Measurements from ENCODE around the gene ENO2. TPM values are rescaled to one million over a fixed set of nuclear protein-coding genes. Genes with fewer than 3 reads are reported as not detected.

Gene ENO2
- total RNA-seq, 1 donor from 2014 or later = 32.2 TPM

DNA sequence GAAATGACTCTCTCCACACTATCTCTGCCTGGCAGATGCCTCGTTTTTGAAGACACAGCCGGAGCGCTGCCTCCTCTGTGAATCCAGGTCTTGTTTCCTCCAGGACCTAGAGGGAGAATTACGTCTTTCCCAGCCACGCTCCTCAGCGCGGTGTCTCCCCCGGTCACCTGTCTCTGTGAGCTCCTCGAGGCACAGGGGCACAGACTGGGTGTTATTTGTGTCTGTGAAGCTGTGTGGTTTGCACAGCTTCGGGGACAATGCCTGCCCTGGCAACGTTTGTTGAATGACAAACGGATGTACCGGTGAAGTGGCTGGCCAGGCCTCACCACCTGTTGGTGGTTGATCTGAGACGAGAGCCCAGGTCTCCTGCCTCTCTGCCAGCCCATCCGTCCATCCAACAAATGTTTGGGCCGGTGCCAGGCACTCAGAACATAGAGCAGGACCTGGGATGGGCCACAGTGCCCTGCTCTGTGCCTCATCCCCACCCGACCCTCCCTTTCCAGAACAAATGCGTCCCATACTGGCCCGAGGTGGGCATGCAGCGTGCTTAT is 42.8 kb downstream of the ENO2 start:
- TF ChIP-seq, protein P1, sequence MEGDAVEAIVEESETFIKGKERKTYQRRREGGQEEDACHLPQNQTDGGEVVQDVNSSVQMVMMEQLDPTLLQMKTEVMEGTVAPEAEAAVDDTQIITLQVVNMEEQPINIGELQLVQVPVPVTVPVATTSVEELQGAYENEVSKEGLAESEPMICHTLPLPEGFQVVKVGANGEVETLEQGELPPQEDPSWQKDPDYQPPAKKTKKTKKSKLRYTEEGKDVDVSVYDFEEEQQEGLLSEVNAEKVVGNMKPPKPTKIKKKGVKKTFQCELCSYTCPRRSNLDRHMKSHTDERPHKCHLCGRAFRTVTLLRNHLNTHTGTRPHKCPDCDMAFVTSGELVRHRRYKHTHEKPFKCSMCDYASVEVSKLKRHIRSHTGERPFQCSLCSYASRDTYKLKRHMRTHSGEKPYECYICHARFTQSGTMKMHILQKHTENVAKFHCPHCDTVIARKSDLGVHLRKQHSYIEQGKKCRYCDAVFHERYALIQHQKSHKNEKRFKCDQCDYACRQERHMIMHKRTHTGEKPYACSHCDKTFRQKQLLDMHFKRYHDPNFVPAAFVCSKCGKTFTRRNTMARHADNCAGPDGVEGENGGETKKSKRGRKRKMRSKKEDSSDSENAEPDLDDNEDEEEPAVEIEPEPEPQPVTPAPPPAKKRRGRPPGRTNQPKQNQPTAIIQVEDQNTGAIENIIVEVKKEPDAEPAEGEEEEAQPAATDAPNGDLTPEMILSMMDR (conservative IDR thresholded peaks at IDR 0.05) = no peak
- no peak for DNase-seq (ENCODE audit: extremely low spot score, unreplicated experiment)
- Mint-ChIP-seq H3K4me3 (no peak overlapping the region), H3K27ac (no peak overlapping the region), H3K4me1 (ENCODE audit: unreplicated experiment) (peaks cover 13% of the 10 kb centered on the region), H3K9me3 (no peaks in the 10 kb centered on the region), H3K36me3 (no peaks in the 10 kb centered on the region), H3K27me3 (no peaks in the 10 kb centered on the region)

DNA sequence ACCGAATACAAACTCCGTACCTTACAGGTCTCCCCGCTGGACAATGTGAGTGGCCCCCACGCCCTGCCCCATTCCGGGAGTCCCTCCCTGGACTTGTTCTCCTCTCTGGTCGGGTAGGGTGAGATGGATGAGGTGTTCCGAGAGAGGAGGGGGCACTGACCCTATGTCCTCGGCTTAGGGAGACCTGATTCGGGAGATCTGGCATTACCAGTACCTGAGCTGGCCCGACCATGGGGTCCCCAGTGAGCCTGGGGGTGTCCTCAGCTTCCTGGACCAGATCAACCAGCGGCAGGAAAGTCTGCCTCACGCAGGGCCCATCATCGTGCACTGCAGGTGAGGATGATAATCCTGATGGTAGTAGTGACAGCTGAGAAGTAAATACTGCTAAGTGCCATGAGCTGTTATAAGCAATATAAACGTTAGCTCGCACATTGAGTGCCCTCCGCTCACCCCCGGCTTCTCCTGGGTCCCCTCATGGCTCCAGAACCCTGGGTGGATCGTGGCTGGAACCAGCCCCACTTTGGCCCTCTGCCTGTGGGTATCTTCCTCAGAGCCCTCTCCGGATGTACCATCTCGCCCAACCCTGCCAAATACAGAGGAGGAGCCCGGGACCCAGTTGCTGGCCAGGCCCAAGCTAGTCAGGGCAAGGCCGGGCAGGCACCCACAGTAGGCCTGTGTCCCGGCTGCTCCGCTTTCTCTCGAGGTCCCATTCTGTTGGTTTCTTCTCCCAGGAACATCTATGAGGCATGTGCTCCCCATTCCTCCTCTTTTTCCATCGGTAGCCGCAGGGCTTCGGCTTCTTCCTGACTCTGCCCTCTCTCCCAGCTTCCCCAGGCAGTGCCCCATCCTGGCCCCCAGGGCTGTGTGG is 43.6 kb downstream of the ENO2 start:
- DNase-seq (ENCODE audit: extremely low spot score, unreplicated experiment) = no peak
- Mint-ChIP-seq H3K4me1 (ENCODE audit: unreplicated experiment) (peaks cover 14% of the 10 kb centered on the region), H3K36me3 (no peaks in the 10 kb centered on the region), H3K9me3 (no peaks in the 10 kb centered on the region), H3K27me3 (no peaks in the 10 kb centered on the region), H3K4me3 (no peak overlapping the region), H3K27ac (no peak overlapping the region)
- TF ChIP-seq, protein P1 (conservative IDR thresholded peaks at IDR 0.05) = no peak

- Mint-ChIP-seq H3K4me3 (no peak overlapping the region), H3K9me3 (no peaks in the 10 kb centered on the region), H3K36me3 (no peaks in the 10 kb centered on the region), H3K27me3 (no peaks in the 10 kb centered on the region), H3K4me1 (ENCODE audit: unreplicated experiment) (peaks cover 14% of the 10 kb centered on the region), H3K27ac (no peak overlapping the region)
- DNase-seq (ENCODE audit: extremely low spot score, unreplicated experiment) = no peak
- TF ChIP-seq, protein P1 (conservative IDR thresholded peaks at IDR 0.05) = no peak
Observed at GRCh38 chr12:6958609-6959057, 44.3 kb downstream of the ENO2 start.

DNA sequence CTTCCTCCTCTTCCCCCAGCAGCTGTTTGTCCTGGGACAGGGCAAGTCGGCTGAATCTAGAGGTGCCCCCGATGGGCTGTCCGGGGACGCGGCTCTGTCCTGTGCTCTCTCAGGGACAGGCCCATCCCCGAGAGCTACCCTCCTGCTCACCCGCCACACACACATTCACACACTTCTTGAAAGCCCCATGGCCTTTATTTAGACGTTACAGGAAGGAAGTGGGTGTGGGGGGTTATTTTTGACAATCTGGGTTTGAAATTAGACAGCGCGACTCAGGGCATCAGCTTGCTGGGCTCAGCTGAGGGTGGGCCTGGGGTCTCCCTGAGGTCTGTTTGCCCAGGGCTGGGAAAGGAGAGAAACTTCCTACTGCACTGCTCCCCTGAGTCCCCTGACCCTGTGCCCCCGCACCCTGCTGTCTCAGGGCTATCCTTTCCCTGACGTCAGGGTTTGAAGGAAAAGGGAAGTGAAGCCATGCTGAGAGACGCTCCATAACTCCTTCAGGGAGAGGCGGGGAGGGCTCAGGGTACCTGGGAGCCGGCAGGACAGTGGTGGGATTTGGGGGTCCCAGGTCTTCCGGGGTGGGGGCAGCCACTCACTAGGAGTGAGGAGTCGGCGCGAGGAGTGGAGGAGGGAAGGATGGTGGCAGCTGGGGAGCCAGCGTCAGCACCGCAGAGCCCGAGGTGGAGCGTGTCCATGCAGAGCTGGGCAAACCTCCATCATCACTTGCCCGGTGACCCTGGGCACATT is 44.9 kb downstream of the ENO2 start:
- Mint-ChIP-seq H3K4me3 (no peak overlapping the region), H3K9me3 (no peaks in the 10 kb centered on the region), H3K27me3 (no peaks in the 10 kb centered on the region), H3K36me3 (peaks cover 2% of the 10 kb centered on the region), H3K4me1 (ENCODE audit: unreplicated experiment) (peaks cover 10% of the 10 kb centered on the region), H3K27ac (no peak overlapping the region)
- TF ChIP-seq, protein P1 (conservative IDR thresholded peaks at IDR 0.05) = no peak
- no peak for DNase-seq (ENCODE audit: extremely low spot score, unreplicated experiment)

DNA sequence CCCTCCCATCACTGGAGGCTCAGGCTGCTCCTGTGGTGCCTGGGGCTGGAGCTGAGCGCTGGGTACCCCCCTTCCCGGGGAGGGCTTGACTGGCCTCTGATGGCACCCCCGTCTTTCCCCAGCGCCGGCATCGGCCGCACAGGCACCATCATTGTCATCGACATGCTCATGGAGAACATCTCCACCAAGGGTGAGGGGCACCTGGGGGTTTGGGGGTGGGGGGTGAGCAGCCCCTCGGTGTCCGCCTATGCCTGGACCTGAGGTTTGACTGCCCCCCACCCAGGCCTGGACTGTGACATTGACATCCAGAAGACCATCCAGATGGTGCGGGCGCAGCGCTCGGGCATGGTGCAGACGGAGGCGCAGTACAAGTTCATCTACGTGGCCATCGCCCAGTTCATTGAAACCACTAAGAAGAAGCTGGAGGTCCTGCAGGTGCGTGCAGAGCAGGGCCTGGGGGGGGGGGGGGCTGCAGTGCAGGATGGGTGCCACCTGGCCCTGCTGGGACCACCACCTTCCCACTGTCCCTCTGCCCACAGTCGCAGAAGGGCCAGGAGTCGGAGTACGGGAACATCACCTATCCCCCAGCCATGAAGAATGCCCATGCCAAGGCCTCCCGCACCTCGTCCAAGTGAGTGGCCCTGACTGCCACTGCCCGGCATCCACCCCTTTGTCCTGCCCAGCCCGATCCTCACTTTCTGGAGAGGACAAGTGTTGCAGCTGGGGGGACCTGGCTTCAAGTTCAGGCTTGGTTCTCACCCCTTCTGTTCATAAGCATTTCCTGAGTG is 45.6 kb downstream of the ENO2 start:
- peak overlapping the region; percentile 99 for H3K27ac Mint-ChIP-seq
- no peak for DNase-seq (ENCODE audit: extremely low spot score, unreplicated experiment)
- H3K9me3 Mint-ChIP-seq = no peaks in the 10 kb centered on the region
- TF ChIP-seq, protein P1 (conservative IDR thresholded peaks at IDR 0.05) = no peak
- H3K27me3 Mint-ChIP-seq = no peaks in the 10 kb centered on the region
- H3K4me1 Mint-ChIP-seq (ENCODE audit: unreplicated experiment) = peaks cover 11% of the 10 kb centered on the region
- H3K36me3 Mint-ChIP-seq = peaks cover 5% of the 10 kb centered on the region
- H3K4me3 Mint-ChIP-seq = peak overlapping the region; percentile 59
